ENCODE results near the gene C1orf105. TPM values are rescaled to one million over a fixed set of nuclear protein-coding genes. Genes with fewer than 3 reads are reported as not detected.

The C1orf105 gene
- total RNA-seq, 4 donors from 2014 or later = 0.89 to 1.5 (median 1.5) TPM; not detected in 1

GRCh38 chr1:172390683-172391551, 29.6 kb upstream of the C1orf105 start:
- peak overlapping the region; percentile 31 for H3K4me3 ChIP-seq
- H3K27me3 ChIP-seq = no peaks in the 10 kb centered on the region
- H3K27ac ChIP-seq = peak overlapping the region; percentile 83
- no peaks in the 10 kb centered on the region for H3K9me3 ChIP-seq
- 18% methylated on average over 9 of the region's 9 CpGs for WGBS
- TF ChIP-seq EP300 (IDR thresholded peaks at IDR 0.05) = no peak
- no peak for TF ChIP-seq POLR2A (IDR thresholded peaks at IDR 0.05)
- no peak for TF ChIP-seq POLR2AphosphoS5 (IDR thresholded peaks at IDR 0.05)
- TF ChIP-seq CTCF (IDR thresholded peaks at IDR 0.05) = no peak
- no peak for DNase-seq (ENCODE audit: low spot score in 2 of 2)
- H3K36me3 ChIP-seq = no peaks in the 10 kb centered on the region
- H3K4me1 ChIP-seq = peaks cover 39% of the 10 kb centered on the region

GRCh38 chr1:172391976-172392375, 28.5 kb upstream of the C1orf105 start:
- Histone ChIP-seq H3K9me3 (no peaks in the 10 kb centered on the region), H3K27ac (peak overlapping the region; percentile 83), H3K4me1 (peaks cover 39% of the 10 kb centered on the region), H3K4me3 (no peak overlapping the region), H3K27me3 (no peaks in the 10 kb centered on the region), H3K36me3 (no peaks in the 10 kb centered on the region)
- DNase-seq (ENCODE audit: low spot score in 2 of 2) = no peak
- no peak for TF ChIP-seq EP300 (IDR thresholded peaks at IDR 0.05)
- no peak for TF ChIP-seq POLR2A (IDR thresholded peaks at IDR 0.05)
- TF ChIP-seq POLR2AphosphoS5 (IDR thresholded peaks at IDR 0.05) = no peak
- no peak for TF ChIP-seq CTCF (IDR thresholded peaks at IDR 0.05)
- 87% methylated on average over 1 of the region's 1 CpG for WGBS

- Histone ChIP-seq H3K27ac (peak overlapping the region; percentile 63), H3K4me3 (no peak overlapping the region), H3K9me3 (no peaks in the 10 kb centered on the region), H3K36me3 (no peaks in the 10 kb centered on the region), H3K4me1 (peaks cover 52% of the 10 kb centered on the region), H3K27me3 (no peaks in the 10 kb centered on the region)
- WGBS = 69% methylated on average over 5 of the region's 5 CpGs
- TF ChIP-seq POLR2AphosphoS5 (IDR thresholded peaks at IDR 0.05) = peak in 1 of 3 donors; percentile 39
- no peak for TF ChIP-seq EP300 (IDR thresholded peaks at IDR 0.05)
- DNase-seq (ENCODE audit: low spot score in 2 of 2) = no peak
These were observed 27.1 kb upstream of the C1orf105 start for GRCh38 chr1:172393354-172393753.

- Histone ChIP-seq H3K9me3 (no peaks in the 10 kb centered on the region), H3K4me1 (peaks cover 61% of the 10 kb centered on the region), H3K4me3 (no peak overlapping the region), H3K27me3 (no peaks in the 10 kb centered on the region), H3K36me3 (no peaks in the 10 kb centered on the region), H3K27ac (peak overlapping the region; percentile 63)
- TF ChIP-seq POLR2AphosphoS5 (IDR thresholded peaks at IDR 0.05) (no peak), POLR2A (IDR thresholded peaks at IDR 0.05) (no peak), CTCF (IDR thresholded peaks at IDR 0.05) (no peak), EP300 (IDR thresholded peaks at IDR 0.05) (no peak)
- DNase-seq (ENCODE audit: low spot score in 2 of 2) = no peak
- WGBS = 28% methylated on average over 4 of the region's 4 CpGs
These were observed 26.2 kb upstream of the C1orf105 start for GRCh38 chr1:172394141-172394751.

GRCh38 chr1:172394811-172395210, 25.7 kb upstream of the C1orf105 start:
- Histone ChIP-seq H3K27me3 (no peaks in the 10 kb centered on the region), H3K4me1 (peaks cover 66% of the 10 kb centered on the region), H3K9me3 (no peaks in the 10 kb centered on the region), H3K4me3 (no peak overlapping the region), H3K36me3 (no peaks in the 10 kb centered on the region), H3K27ac (peak overlapping the region; percentile 63)
- no peak for DNase-seq (ENCODE audit: low spot score in 2 of 2)
- no peak for TF ChIP-seq POLR2A (IDR thresholded peaks at IDR 0.05)
- TF ChIP-seq CTCF (IDR thresholded peaks at IDR 0.05) = no peak
- no peak for TF ChIP-seq POLR2AphosphoS5 (IDR thresholded peaks at IDR 0.05)
- TF ChIP-seq EP300 (IDR thresholded peaks at IDR 0.05) = no peak
- whole genome bisulfite sequencing = 67% methylated on average over 5 of the region's 5 CpGs

All from suprapubic skin (tissue), 4 donors.